Measurements from ENCODE around the gene SNX30.

Gene SNX30

DNA sequence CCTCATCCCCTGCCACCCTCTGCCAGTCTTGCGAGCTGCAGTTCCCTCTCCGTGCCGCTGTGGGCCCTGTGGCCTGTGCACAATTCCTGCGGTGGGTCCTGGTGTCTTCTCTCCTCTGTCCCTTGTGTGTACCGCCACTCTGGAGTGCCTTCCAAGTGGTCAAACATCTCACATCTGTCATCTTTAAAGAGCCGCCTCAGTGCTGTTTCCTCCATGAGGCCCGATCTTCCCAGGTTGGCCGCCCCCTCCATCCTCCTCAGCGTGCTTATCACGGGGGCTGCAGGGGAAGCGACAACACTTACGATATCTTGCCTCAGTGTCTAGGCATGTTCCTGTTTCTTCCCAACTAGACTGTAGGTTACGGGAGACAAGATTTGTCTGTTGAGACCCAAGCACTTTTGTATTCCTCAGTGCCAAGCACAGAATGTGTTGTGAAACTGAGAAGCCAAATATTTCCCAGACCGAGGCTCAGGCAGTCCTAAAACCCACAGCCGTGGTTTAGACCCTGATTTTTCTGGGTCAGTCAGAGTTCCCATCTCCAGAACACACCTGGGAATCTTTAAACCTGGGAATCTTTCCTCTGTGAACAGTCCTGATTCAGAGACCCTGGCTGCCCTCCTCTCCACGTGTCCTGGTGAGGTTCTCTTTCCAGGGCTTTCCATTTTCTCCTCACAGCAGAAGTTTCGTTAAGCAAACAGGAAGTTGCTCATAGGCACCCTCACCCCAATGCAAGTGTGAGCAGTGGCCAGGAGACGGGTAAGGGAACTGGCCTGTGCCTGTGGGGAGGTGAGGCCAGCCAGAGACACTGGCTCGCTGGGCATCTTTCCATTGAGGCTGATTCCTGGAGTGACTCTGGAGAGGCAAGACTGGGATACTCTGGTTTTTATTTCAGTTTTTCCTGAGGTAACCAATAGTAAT lies 111.3 kb downstream of the SNX30 start:
- FAIRE-seq, result no peak

DNA sequence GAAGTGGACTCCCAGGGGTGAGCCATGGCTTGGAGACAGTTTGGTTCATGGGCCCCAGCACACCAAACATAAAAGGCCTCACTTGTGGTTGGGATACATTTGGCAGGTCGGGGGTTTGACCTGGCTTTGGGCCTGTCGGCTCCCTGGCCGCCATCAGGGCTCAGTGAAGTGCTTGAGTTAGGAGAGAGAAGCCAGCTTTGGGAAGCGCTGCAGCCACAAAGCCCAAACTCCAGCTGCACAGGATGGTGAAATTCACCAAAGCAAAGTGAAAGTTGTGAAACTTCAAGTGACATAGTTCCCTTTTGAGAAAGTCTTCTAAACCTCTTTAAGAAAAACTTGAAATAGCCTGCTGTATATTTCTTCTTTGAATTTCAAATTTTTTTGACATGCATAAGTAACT lies 112.7 kb downstream of the SNX30 start:
- FAIRE-seq, result no peak

DNA sequence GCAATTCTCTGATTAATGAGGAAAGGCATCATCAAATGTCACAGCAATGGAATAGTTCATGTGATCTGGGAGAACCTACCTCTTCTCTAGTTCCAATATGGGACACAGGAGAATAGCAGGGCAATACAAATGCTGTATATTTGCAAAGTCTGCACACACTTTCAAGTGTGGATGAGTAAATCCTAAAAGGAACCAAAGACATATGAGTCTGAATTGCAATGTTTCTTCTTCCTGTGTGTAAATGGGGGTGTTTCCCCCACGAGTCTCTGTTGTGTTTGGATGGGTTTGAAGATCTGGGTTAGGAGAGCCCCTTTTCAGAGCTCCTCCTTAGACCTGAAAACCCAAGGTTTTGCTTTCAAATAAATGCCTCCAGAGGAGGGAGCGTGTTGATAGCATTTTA lies 113.2 kb downstream of the SNX30 start:
- FAIRE-seq, result no peak

DNA sequence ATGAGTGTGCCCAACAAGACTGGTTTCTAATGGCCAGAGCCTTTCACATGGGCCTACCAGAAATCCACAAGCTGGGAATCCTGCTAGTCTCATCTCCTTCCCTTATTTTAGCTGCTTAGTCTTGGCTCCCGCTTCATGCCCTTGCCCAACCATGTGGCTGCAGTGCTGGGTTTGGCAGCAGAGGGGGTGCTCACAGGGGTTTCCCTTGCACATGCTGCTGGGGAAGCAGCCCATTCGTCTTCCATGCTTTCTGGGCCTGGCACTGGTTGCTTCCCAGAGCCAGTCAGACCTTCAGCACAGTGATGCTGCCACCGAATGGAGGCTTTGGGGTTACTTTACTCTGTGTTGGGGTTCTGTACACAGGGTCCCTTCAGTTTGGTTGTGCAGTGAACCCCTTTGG lies 113.8 kb downstream of the SNX30 start:
- FAIRE-seq, result no peak

DNA sequence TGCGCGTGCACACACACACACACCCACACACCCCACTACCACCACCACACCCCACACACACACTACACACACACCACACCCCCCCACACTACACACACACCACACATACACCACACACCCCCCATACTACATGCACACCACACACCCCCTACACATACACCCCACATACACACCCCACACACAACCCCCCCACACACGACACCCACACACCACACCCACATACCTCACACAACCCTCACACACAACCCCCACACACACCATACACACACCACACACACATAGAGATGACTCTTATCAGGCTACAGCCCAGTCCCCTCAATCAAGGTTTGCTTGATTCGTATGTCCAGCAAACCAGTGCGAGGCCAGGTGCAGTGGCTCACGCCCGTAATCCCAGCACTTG lies 114.4 kb downstream of the SNX30 start:
- no peak for FAIRE-seq

GRCh38 chr9:112866662-112867274 lies 116.2 kb downstream of the SNX30 start:
- no peak for FAIRE-seq

- no peak for FAIRE-seq
These were observed 116.9 kb downstream of the SNX30 start for GRCh38 chr9:112867275-112867991.

DNA sequence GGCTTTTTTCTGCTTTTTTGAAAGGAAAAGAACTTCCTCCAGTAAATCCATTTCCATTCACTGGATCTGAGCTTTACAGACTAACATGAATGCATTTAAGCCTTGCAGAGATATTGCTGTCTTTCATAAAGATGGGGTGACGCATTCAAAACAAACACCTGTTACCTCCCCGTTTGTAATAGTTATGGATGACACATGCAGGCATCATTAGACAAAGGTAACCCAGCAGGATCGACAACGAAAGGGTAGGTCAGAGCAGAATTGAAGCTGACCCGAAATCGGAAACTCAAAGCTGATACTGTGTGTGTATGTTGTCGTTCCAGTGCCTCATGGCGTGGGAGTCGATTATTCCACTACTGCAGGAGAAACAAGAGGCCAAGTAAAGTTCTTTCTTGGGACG lies 117.9 kb downstream of the SNX30 start:
- no peak for FAIRE-seq

DNA sequence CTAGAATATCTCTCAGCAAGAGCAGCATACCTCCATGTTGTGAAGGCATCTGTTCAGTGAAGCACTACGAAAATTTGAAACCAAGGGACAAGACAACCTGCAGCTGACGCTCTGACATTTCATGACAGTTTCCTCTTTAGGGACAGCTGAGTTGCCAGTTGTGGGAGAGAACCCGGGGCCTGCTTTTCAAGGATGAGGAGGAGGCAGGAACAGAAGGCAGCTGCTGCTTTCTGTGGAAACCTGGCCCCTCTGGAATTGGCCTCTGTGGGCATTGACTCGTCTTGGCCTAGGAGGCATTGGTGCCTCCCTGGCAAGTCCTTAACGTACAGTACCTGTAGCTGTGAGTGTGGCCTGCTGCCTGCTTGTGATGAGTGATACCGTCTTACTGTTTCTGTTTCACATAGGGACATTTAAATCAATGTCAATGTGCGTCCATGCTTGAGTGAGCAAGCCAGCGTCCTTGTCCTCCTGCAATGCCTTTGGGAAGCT lies 118.5 kb downstream of the SNX30 start:
- no peak for FAIRE-seq

- no peak for FAIRE-seq
These were observed 119.4 kb downstream of the SNX30 start for GRCh38 chr9:112869917-112870316.

DNA sequence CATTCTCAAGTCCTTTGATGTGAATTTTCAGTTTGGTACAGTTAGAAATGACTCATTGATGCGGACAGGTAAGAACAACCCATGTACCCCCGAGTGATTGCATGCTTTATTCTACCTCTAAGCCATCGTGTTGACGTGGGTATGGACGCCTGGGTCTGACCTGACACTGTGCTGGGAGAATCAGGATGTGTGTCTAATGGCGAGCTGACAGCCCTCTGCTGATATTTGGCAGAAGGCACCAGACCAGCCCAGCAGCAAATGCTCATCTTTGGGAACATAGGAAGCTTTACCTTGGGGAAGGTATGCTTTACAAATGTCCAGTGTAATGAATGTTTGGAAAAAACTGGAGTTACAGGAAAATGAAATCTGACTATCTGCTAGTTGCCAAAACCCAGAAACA lies 120.0 kb downstream of the SNX30 start:
- no peak for FAIRE-seq

DNA sequence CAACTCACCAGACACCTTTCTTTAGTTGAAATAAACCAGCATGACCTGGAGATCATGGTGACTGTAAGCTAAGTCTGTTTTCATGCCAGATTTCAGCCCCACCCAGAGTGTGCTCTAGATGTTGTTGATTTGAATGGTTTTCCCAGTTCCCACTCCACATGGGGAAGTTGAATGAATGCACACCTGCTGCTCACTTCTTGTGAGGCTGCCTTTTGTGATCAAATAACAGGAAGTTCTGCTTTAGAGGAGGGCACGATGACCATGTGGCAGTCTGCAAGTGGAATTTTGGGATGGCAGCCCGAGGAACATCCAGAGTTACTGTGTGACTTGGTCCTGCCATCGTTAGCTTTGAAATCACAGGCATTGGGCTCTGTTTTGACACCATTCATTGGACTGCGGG lies 121.5 kb downstream of the SNX30 start:
- FAIRE-seq, result no peak

GRCh38 chr9:112873773-112874405 lies 123.3 kb downstream of the SNX30 start:
- FAIRE-seq, result no peak

- FAIRE-seq, result no peak
These were observed 128.2 kb downstream of the SNX30 start for GRCh38 chr9:112878752-112879151.

- FAIRE-seq, result no peak
These were observed 130.1 kb downstream of the SNX30 start for GRCh38 chr9:112880650-112881049.

GRCh38 chr9:112881331-112881730 lies 130.8 kb downstream of the SNX30 start:
- no peak for FAIRE-seq

- no peak for FAIRE-seq
These were observed 133.5 kb downstream of the SNX30 start for GRCh38 chr9:112884101-112884500.

DNA sequence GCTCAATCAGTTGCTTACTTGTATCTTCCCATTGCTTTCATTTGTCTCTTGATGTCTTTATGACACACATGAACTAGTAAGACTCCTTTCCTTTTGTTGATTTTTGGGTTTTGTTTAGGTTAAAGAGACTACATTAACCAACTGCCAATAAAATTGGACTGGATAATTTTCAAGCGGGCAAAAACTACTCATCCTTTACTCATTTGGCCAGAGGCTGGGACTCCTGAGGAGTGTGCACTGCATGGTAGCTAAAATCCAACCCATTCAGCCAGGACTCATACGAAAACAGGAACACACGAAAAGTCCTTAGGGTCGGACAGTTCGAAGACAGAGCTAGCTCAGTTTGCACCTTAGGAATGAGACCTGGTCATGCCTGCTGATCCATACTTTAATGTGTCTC lies 134.2 kb downstream of the SNX30 start:
- FAIRE-seq, result no peak

DNA sequence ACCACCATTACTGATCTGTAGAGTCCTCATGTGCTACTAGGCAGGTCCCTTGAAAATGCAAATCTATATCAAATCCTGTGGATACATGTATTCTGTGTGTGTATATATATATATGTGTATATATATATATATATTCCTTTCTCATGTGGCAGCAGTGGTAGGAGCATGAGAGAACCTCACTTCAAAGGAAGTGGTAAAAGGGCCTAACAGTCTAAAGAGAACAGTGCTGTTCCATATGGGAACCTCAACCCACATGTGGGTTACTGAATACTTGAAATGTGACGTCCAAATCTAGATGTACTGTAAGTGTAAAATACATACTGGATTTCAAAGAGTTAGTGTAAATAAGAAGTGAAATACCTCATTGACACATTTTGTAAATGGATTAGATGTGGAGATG lies 134.8 kb downstream of the SNX30 start:
- FAIRE-seq, result no peak

DNA sequence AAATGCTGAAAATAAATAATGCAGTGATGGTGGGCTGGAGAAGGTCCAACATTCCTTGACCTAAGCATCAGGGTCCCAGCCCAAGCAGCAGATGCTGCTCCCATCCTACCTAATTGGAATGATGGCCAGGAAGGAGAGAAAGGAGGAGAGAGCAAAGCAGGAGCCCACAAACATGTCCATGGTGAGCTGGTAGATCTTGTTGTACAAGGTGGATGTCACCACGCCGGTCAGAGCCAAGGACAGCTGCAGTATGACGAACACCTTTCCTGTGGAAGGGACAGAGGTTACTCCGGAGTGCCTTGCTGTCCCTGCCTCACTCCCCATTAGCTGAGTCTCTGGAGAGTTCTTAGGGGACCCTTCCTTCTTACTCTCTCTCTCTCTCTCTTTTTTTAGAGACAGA lies 135.8 kb downstream of the SNX30 start:
- FAIRE-seq, result no peak

DNA sequence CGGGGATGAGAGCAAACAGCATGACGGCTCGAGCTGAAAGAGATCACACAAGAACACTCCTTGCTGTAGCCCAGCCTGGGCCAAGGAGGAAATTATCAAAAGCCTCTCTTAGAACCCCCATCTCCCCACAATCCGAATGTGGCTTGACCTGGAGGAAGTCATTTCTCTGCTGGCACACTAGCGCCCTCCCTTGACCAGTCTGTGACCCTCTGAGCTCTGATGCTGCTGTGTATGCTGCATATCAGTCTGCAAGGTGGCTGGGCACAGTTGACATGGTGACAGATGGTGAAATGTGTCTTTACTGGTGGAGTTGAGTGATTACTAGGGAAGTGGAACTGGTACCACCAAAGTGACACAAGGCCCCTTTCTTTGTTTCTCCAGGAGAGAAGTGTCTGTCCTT lies 136.8 kb downstream of the SNX30 start:
- FAIRE-seq, result no peak

GRCh38 chr9:112890106-112891081 lies 139.8 kb downstream of the SNX30 start, which contains the start of gene SLC46A2:
Gene SLC46A2, minus strand, starts transcription at chr9:112890876. Its CDS starts 195 bp downstream, at chr9:112890681.
- no peak for FAIRE-seq

Measured in islet of Langerhans (tissue), 1 donor.